Parathyroid adenoma (tissue), 2 donors: Measurements from ENCODE around the gene RIC3.

ENCODE experiments used
- H2AFZ ChIP-seq: fragments of 300-600 bp; sonication (generic); one replicate; pipeline ENCODE4 v1.7.0; 2017; ENCODE audit warnings: antibody characterized with exemption, mild to moderate bottlenecking
- H3K27ac ChIP-seq: fragments of 300-600 bp; sonication (generic); one replicate; pipeline ENCODE4 v1.7.0; 2017
- H3K27me3 ChIP-seq: fragments of 300-600 bp; sonication (generic); one replicate; pipeline ENCODE4 v1.7.0; 2017; ENCODE audit warnings: low read length; ENCODE audit not compliant: control insufficient read depth, insufficient read depth
- H3K36me3 ChIP-seq: fragments of 300-600 bp; sonication (generic); one replicate; pipeline ENCODE4 v1.7.0; 2017; ENCODE audit warnings: low read length; ENCODE audit not compliant: control insufficient read depth, insufficient read depth
- H3K4me1 ChIP-seq: fragments of 300-600 bp; sonication (generic); one replicate; pipeline ENCODE4 v1.7.0; 2017; ENCODE audit warnings: control low read depth
- H3K4me2 ChIP-seq: fragments of 300-600 bp; sonication (generic); one replicate; pipeline ENCODE4 v1.7.0; 2017; ENCODE audit warnings: low read length
- H3K4me3 ChIP-seq: fragments of 300-600 bp; sonication (generic); one replicate; pipeline ENCODE4 v1.7.0; 2017; ENCODE audit warnings: low read depth, low read length
- H3K79me2 ChIP-seq: fragments of 300-600 bp; sonication (generic); one replicate; pipeline ENCODE4 v1.7.0; 2017; ENCODE audit warnings: control low read depth
- H3K9ac ChIP-seq: fragments of 300-600 bp; sonication (generic); one replicate; pipeline ENCODE4 v1.7.0; 2017; ENCODE audit warnings: mild to moderate bottlenecking
- H3K9me3 ChIP-seq: fragments of 300-600 bp; sonication (generic); one replicate; pipeline ENCODE4 v1.7.0; 2017; ENCODE audit warnings: low read length; ENCODE audit not compliant: control insufficient read depth
- TF ChIP-seq, protein P1 (sequence below): fragments of 300-600 bp; sonication (generic); IDR thresholded peaks from one replicate; pipeline ENCODE4 v1.7.0; 2017; ENCODE audit warnings: antibody characterized with exemption, mild to moderate bottlenecking
- donor health status: primary hyperparathyroidism.

RIC3 gene

DNA sequence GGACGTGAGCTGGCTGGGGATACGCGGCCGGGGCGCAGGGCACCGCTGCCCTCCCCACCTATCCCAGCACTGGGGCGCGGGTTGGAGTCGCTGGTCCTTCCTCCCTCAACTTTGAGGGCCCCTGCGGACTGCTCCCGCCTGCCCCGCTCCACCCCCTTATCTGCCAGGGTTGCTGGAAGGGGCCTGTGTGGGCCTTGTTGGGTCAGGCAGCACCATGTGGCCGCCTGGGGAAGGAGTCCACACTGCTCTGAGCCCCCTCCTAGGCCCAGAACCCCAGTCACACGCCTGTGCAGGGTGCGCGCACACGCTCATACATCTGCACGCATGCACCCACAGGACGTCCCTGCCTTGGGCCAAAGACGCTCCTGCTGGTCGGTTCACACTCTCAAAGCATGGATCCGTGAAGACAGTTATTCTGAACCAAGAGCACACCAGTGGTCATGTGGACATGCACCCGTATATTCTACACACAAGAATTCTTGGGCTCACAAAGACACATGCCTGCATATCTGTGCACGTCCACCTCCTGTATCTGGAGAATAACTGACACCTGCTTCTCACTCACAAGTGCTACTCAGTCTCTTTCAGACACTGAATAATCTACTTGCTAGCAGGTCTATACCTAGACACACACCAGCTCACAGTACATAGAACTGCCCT, 87.1 kb downstream of the RIC3 start:
- peak overlapping the region; percentile 34 for H3K4me3 ChIP-seq
- H3K27me3 ChIP-seq = no peaks in the 10 kb centered on the region

DNA sequence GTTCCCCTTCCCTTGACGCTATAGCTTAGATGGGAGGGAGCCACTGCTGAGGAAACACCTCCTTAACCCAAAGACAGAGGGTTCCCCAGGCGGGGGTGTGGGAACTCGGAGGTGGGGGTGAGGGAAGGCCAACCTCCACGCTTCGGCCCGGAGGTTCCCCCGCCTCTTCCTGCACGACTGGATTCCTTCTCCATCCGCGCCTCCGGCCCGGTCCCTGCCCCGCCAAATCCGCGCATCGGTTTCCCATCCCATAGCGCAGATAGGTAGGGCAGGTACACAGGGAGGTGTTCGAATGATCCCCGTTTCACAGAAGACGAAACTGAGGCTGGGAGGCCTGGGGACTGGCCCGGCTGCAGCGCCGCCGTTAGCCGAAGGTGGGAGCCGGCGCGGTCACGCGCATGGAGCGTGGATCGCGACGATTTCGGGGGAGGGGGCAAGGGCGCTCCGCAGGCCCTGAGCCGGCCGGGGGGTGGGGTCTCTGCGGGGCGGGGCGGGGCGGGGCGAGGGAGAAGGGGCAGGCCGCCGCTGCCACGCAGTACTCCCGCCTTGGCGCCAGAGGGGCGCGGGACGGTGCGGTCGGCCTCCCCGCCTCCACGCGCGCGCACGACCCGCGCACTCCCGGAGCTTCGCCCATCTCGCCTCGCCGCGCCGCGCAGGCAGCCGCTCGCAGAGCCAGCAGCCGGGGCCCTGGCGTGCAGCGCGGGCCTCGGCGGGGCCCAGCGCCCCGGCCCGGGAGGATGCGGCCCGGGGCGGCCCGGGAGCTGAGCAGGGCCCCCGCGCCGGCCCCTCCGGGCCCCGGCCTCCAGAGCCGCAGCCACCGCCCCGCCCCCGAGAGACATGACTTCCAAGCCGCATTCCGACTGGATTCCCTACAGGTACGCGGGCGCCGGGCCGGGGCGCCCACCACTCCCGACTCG, 87.9 kb downstream of the RIC3 start, which contains the start of gene TUB:
Gene TUB, plus strand, starts transcription at position 538 of the 917 bp plus-strand sequence. Its CDS starts 300 bp downstream, at position 838.
- Histone ChIP-seq H3K79me2 (peaks cover 8% of the 10 kb centered on the region), H3K27me3 (no peaks in the 10 kb centered on the region), H3K27ac (no peak within 1 kb of the TSS), H3K9me3 (no peaks in the 10 kb centered on the region), H3K36me3 (no peaks in the 10 kb centered on the region), H3K9ac (no peak within 1 kb of the TSS), H3K4me1 (peaks cover 3% of the 10 kb centered on the region), H3K4me2 (peak within 1 kb of the TSS; percentile 68), H2AFZ (peak within 1 kb of the TSS; percentile 68), H3K4me3 (peak within 1 kb of the TSS; percentile 34)
- TF ChIP-seq, protein P1, sequence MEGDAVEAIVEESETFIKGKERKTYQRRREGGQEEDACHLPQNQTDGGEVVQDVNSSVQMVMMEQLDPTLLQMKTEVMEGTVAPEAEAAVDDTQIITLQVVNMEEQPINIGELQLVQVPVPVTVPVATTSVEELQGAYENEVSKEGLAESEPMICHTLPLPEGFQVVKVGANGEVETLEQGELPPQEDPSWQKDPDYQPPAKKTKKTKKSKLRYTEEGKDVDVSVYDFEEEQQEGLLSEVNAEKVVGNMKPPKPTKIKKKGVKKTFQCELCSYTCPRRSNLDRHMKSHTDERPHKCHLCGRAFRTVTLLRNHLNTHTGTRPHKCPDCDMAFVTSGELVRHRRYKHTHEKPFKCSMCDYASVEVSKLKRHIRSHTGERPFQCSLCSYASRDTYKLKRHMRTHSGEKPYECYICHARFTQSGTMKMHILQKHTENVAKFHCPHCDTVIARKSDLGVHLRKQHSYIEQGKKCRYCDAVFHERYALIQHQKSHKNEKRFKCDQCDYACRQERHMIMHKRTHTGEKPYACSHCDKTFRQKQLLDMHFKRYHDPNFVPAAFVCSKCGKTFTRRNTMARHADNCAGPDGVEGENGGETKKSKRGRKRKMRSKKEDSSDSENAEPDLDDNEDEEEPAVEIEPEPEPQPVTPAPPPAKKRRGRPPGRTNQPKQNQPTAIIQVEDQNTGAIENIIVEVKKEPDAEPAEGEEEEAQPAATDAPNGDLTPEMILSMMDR = no peak

More for the DNA sequence above, 87.1 kb downstream of the RIC3 start:
- no peaks in the 10 kb centered on the region for H3K36me3 ChIP-seq
- H3K79me2 ChIP-seq = peaks cover 10% of the 10 kb centered on the region
- no peak overlapping the region for H3K9ac ChIP-seq
- H3K4me1 ChIP-seq = peaks cover 3% of the 10 kb centered on the region
- peak overlapping the region; percentile 68 for H3K4me2 ChIP-seq
- H2AFZ ChIP-seq = peak overlapping the region; percentile 58
- no peaks in the 10 kb centered on the region for H3K9me3 ChIP-seq
- TF ChIP-seq, protein P1 = no peak
- no peak overlapping the region for H3K27ac ChIP-seq

DNA sequence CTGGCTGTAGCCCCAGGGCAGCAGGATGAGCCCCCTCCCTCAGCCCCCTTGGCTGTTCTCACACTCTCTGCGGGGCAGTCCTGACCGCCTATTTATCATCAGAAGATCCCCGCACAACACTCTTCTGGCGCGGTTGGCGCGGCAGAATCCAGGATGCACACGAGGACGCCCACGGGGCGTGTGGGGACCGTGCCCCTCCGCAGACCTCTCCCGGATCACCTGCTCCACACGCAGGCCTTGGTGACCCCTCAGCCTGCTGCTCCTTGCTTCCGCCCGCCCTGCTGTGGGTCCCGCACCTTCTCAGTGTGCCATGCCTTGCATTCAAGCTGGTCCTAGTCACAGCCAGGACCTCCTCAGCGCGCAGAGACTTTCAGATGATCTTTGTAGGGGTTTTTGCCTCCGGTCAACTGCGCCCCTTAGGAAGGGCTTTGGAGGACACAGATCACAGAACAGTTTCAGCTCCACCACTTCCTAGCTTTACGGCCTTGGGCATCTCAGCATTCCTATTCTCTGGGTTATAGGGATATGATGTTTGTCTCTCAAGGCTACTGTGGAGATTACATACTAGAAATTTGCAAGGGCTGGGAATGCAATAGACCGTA, 88.7 kb downstream of the RIC3 start:
- Histone ChIP-seq H3K27me3 (no peaks in the 10 kb centered on the region), H3K27ac (no peak overlapping the region), H3K36me3 (no peaks in the 10 kb centered on the region), H3K4me1 (peaks cover 3% of the 10 kb centered on the region), H3K4me3 (no peak overlapping the region), H3K4me2 (peak overlapping the region; percentile 55), H3K9ac (no peak overlapping the region), H3K79me2 (peaks cover 8% of the 10 kb centered on the region), H3K9me3 (no peaks in the 10 kb centered on the region), H2AFZ (peak overlapping the region; percentile 68)
- TF ChIP-seq, protein P1 = no peak

DNA sequence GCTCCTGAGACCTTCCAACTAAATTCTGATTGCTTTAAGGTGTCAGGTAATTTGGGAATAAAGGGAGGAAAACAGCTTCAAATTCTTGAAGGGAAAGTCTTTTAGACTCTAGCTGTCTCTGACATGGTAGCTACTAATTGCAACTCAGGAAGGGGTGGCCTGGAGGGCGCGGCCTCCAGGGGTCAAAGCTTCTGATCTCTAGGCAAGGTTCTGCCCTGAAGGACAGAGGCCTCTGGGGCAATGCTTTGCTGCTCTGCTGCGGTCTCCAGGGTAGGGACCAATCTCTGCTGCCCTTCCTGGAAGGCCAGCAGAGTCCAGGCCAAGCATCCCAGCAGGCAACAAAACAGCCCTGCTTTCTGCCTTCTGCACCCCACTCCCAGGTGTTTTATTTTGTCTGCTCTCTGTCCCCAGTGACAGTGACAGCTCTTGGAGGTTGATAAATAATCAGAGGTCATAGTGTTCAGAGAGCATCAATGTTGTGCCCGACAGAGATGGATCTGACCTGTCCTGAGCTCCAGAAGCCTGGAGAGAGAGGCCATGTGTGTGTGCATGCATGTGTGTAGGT, 89.6 kb downstream of the RIC3 start:
- TF ChIP-seq, protein P1 = no peak
- H3K27ac ChIP-seq = no peak overlapping the region
- H2AFZ ChIP-seq = no peak overlapping the region

More for the DNA sequence above, 89.6 kb downstream of the RIC3 start:
- peaks cover 3% of the 10 kb centered on the region for H3K4me1 ChIP-seq
- no peak overlapping the region for H3K4me2 ChIP-seq
- H3K4me3 ChIP-seq = no peak overlapping the region
- H3K79me2 ChIP-seq = peaks cover 8% of the 10 kb centered on the region
- no peaks in the 10 kb centered on the region for H3K36me3 ChIP-seq
- H3K27me3 ChIP-seq = no peaks in the 10 kb centered on the region
- no peak overlapping the region for H3K9ac ChIP-seq
- no peaks in the 10 kb centered on the region for H3K9me3 ChIP-seq
